Mucosa of descending colon (tissue), 3 donors: ENCODE results near the gene RARG. TPM values are rescaled to one million over a fixed set of nuclear protein-coding genes. Genes with fewer than 3 reads are reported as not detected.
A peak's percentile ranks its signal among the peaks of the same experiment; 100 is the strongest.
"Not testable (repeated sequence)": the region's sequence is repeated elsewhere in the genome, so short reads cannot be mapped to it uniquely, and the experiment has no call there.

Source experiments
- ATAC-seq: fragments of 200-7000 bp; cut with Tn5 transposase; one replicate; pipeline ENCODE4 v1.9.1; 2020; ENCODE audit warnings: mild to moderate bottlenecking, moderate library complexity
- DNase-seq, 3 donors: peaks; one replicate each; pipeline ENCODE4 v3.0.0-alpha.2; 2020
- H3K36me3 ChIP-seq: fragments of 200-600 bp; one replicate; pipeline ENCODE4 v1.8.0; 2021; ENCODE audit warnings: low read depth, mild to moderate bottlenecking
- H3K4me1 ChIP-seq: fragments of 200-600 bp; one replicate; pipeline ENCODE4 v1.8.0; 2021; ENCODE audit warnings: low read depth, mild to moderate bottlenecking
- H3K4me3 ChIP-seq: fragments of 200-600 bp; one replicate; pipeline ENCODE4 v1.8.0; 2021; ENCODE audit warnings: mild to moderate bottlenecking
- H3K9me3 ChIP-seq: fragments of 200-600 bp; one replicate; pipeline ENCODE4 v1.8.0; 2021; ENCODE audit warnings: mild to moderate bottlenecking
- CTCF ChIP-seq: fragments of 200-600 bp; IDR thresholded peaks from one replicate; pipeline ENCODE4 v1.8.0; 2022; ENCODE audit warnings: antibody characterized with exemption, mild to moderate bottlenecking
- intact Hi-C, 2 donors: fragments of 100-400 bp; cut with DNase I in 1 of 2; cut with micrococcal nuclease in 1 of 2; formaldehyde crosslinking; loops; one replicate each; pipeline versions ENCODE4 v1.11.0 to v1.11.1; 2022; cut with DNase I, micrococcal nuclease
- total RNA-seq, 3 donors: library from RNA; stranded (reverse); fragmentation: NEBNext Ultra II Directional in 2 of 3; extraction: Animal tissue kit (Norgen Biotek cat#: 25700) in 2 of 3; gene quantifications; one replicate each; pipeline versions ENCODE4 v1.2.1 to v1.2.4, GENCODE V29; 2021 to 2023
- donor health status: DM: no; HTN: no; CAD: no; lungs with moderate emphysema.
- donor health status: DM: no; HTN: no; CAD: no.
- donor health status: DM: no; HTN: yes; CAD: no.

Gene RARG
- total RNA-seq, 3 donors from 2014 or later: 10.7 to 35.3 (median 16.9) TPM

- DNase-seq: no peak
- intact Hi-C loops: no loop called here
Measured at GRCh38 chr12:53208435-53208834, 23.6 kb downstream of the RARG start.

GRCh38 chr12:53207042-53207441 is 25.0 kb downstream of the RARG start, which contains the start of gene ITGB7:
ITGB7 (minus strand) TSS chr12:53207251; CDS start chr12:53200443, 6,808 bp downstream.
- peaks cover 30% of the 10 kb centered on the region for H3K4me1 ChIP-seq
- ATAC-seq (peak; percentile 91), DNase-seq (peak; percentile 76 to 86 (median 79))
- intact Hi-C loops: no loop called here
- H3K9me3 ChIP-seq: no peaks in the 10 kb centered on the region
- H3K36me3 ChIP-seq: no peaks in the 10 kb centered on the region
- no peak for TF ChIP-seq CTCF
- H3K4me3 ChIP-seq: no peak within 1 kb of the TSS

More at GRCh38 chr12:53208435-53208834, 23.6 kb downstream of the RARG start:
- Histone ChIP-seq H3K4me1 (peaks cover 30% of the 10 kb centered on the region), H3K36me3 (no peaks in the 10 kb centered on the region), H3K4me3 (no peak overlapping the region), H3K9me3 (no peaks in the 10 kb centered on the region)
- no peak for ATAC-seq
- TF ChIP-seq CTCF: no peak

GRCh38 chr12:53205747-53206419 is 26.1 kb downstream of the RARG start:
- ATAC-seq (peak; percentile 60), DNase-seq (peak in 1 of 3 donors; percentile 80)
- Histone ChIP-seq H3K4me1 (peaks cover 30% of the 10 kb centered on the region), H3K36me3 (no peaks in the 10 kb centered on the region), H3K9me3 (no peaks in the 10 kb centered on the region), H3K4me3 (no peak overlapping the region)
- TF ChIP-seq CTCF: no peak
- intact Hi-C loops: no loop called here

GRCh38 chr12:53204351-53204750 is 27.7 kb downstream of the RARG start:
- ATAC-seq: no peak
- no peaks in the 10 kb centered on the region for H3K36me3 ChIP-seq
- no peak for DNase-seq
- TF ChIP-seq CTCF: no peak
- no peak overlapping the region for H3K4me3 ChIP-seq
- no peaks in the 10 kb centered on the region for H3K9me3 ChIP-seq
- peaks cover 29% of the 10 kb centered on the region for H3K4me1 ChIP-seq
- intact Hi-C loops: no loop called here

- H3K4me3 ChIP-seq, DNase-seq, intact Hi-C loops, H3K9me3 ChIP-seq, H3K36me3 ChIP-seq, ATAC-seq: not testable (repeated sequence)
- peaks cover 25% of the 10 kb centered on the region for H3K4me1 ChIP-seq
Measured at GRCh38 chr12:53202316-53202715, 29.7 kb downstream of the RARG start.

- DNase-seq (no peak), ATAC-seq (no peak)
- intact Hi-C loops: no loop called here
Measured at GRCh38 chr12:53201639-53202038, 30.4 kb downstream of the RARG start.

More at GRCh38 chr12:53201639-53202038, 30.4 kb downstream of the RARG start:
- Histone ChIP-seq H3K4me3 (no peak overlapping the region), H3K4me1 (peaks cover 18% of the 10 kb centered on the region), H3K36me3 (no peaks in the 10 kb centered on the region), H3K9me3 (no peaks in the 10 kb centered on the region)
- no peak for TF ChIP-seq CTCF
